ENCODE data around the gene XKR7.

XKR7 gene

DNA sequence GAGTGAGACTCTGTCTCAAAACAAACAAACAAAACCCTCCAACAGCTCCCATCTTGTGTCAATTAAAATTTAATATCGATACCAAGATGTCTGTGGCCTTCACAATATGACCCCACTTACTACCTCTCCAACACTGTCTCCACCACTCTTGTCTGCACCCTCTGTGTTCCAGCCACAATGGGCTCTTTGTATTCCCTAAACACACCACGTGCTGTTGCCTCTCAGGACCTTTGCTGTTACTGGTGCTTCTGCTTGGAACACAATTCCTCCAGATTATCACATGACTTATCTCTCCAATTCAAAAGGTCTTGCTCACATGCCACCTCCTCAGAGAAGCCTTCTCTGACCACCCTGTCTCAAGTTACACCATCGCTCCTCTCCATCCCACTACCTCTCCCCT, 78.0 kb downstream of the XKR7 start:
- no peak for DNase-seq

- DNase-seq, result no peak
Measured at GRCh38 chr20:32050324-32050841, 82.4 kb downstream of the XKR7 start.

GRCh38 chr20:32050851-32051556, 83.1 kb downstream of the XKR7 start:
- peak in 7 of 14 donors; percentile 16 to 57 (median 39) for DNase-seq

DNA sequence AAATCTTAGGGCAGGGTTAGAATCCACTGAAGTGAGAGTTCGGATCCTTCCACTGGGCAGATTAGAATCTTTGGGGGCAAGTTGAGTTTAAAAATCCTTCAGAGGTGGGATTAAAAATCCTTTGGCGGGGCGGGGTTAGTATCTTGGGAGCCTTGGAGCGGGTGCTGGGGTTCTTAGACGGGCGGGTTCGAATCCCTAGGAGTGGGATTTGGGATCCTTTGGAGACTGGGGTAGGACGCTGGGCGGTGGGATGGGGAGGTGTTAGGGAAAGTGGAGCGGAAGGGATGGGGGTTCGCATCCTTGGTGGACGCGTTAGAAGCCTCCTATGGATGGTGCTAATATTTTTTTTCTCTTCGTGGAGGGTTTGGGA, 83.8 kb downstream of the XKR7 start:
- no peak for DNase-seq

GRCh38 chr20:32052090-32052777, 84.3 kb downstream of the XKR7 start, which contains the start of gene HCK:
HCK (plus strand) TSS chr20:32052242.
- DNase-seq, result peak in 2 of 14 donors; percentile 9 to 20

DNA sequence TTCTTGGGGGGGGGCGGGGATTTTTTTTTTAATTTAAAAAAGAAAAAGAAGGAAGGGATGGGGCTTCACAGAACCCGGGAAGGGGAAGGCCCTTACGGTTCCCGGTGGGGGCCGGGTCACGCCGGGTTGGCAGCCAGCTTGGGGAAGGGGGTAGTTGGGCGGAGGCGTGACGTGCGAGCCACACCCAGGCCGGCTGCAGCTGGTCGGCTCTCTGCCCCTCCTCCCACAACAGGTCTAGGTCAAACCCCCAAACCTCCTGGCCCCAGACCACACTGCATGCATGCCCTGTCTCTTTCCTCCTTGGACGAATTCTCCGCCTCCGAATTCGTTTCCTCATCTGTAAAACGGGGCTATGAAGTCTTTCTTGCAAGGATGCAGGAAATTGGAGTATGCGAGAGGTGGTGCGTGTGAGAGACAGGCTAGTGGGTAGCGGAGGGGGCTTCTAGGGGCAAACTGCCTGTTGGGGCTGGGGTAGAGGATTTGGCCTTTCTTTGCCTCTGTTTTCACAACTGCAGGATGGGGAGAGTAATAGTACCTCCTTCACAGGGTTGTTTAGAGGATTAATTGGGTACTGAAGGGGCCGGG, 84.9 kb downstream of the XKR7 start:
- peak in 3 of 14 donors; percentile 6 to 55 (median 27) for DNase-seq
